KMS-11 (cell line): Measurements from ENCODE around the gene ARHGAP22.
A peak's percentile ranks its signal among the peaks of the same experiment; 100 is the strongest.

Source experiments
- H2AFZ ChIP-seq: fragments of 200-600 bp; sonication (generic); 2 replicates; pipeline ENCODE4 v1.6.1; 2016; ENCODE audit warnings: antibody characterized with exemption, mixed run types, low read depth
- H3K27ac ChIP-seq: fragments of 200-600 bp; sonication (generic); 2 replicates; pipeline ENCODE4 v1.6.1; 2016; ENCODE audit warnings: mild to moderate bottlenecking, mixed run types
- H3K27me3 ChIP-seq: fragments of 200-600 bp; sonication (generic); 2 replicates; pipeline ENCODE4 v1.6.1; 2017; ENCODE audit warnings: mild to moderate bottlenecking, low read depth, mixed run types, moderate library complexity; ENCODE audit not compliant: insufficient read depth
- H3K36me3 ChIP-seq: fragments of 200-600 bp; sonication (generic); 2 replicates; pipeline ENCODE4 v1.6.1; 2017; ENCODE audit warnings: mild to moderate bottlenecking, mixed run types; ENCODE audit not compliant: insufficient read depth
- H3K4me1 ChIP-seq: fragments of 200-600 bp; sonication (generic); 2 replicates; pipeline ENCODE4 v1.6.1; 2016; ENCODE audit warnings: mild to moderate bottlenecking, low read depth, mixed run types; ENCODE audit not compliant: poor library complexity, severe bottlenecking
- H3K4me2 ChIP-seq: fragments of 200-600 bp; sonication (generic); 2 replicates; pipeline ENCODE4 v1.7.0; 2016; ENCODE audit warnings: mild to moderate bottlenecking, mixed run types
- H3K4me3 ChIP-seq: fragments of 200-600 bp; sonication (generic); IDR thresholded peaks from 2 replicates; pipeline ENCODE4 v1.6.1; 2017; ENCODE audit warnings: low read depth, low read length, mixed read lengths; ENCODE audit not compliant: insufficient read depth
- H3K79me2 ChIP-seq: fragments of 200-600 bp; sonication (generic); 2 replicates; pipeline ENCODE4 v1.6.1; 2016; ENCODE audit warnings: low read depth, mixed run types; ENCODE audit not compliant: insufficient read depth
- H3K9ac ChIP-seq: fragments of 200-600 bp; sonication (generic); 2 replicates; pipeline ENCODE4 v1.6.1; 2016; ENCODE audit warnings: mild to moderate bottlenecking, mixed run types
- H4K20me1 ChIP-seq: fragments of 200-600 bp; sonication (generic); 2 replicates; pipeline ENCODE4 v1.6.1; 2016; ENCODE audit warnings: mild to moderate bottlenecking, mixed run types; ENCODE audit not compliant: insufficient read depth
- CTCF ChIP-seq: fragments of 200-600 bp; sonication (generic); conservative IDR thresholded peaks from 2 replicates; pipeline ENCODE4 v1.6.1; 2017; ENCODE audit warnings: low read depth, mild to moderate bottlenecking, antibody characterized with exemption, low read length, moderate library complexity, mixed read lengths

ARHGAP22 gene

GRCh38 chr10:48623009-48623408 lies 18.1 kb upstream of the ARHGAP22 start:
- no peak overlapping the region for H3K4me2 ChIP-seq
- H3K4me1 ChIP-seq = no peaks in the 10 kb centered on the region
- no peak for TF ChIP-seq CTCF
- no peak overlapping the region for H3K27ac ChIP-seq
- no peaks in the 10 kb centered on the region for H3K27me3 ChIP-seq
- H2AFZ ChIP-seq = no peak overlapping the region
- no peak overlapping the region for H3K9ac ChIP-seq
- no peaks in the 10 kb centered on the region for H4K20me1 ChIP-seq
- H3K4me3 ChIP-seq = no peak overlapping the region
- H3K79me2 ChIP-seq = no peaks in the 10 kb centered on the region
- no peaks in the 10 kb centered on the region for H3K36me3 ChIP-seq

- no peak overlapping the region for H3K4me3 ChIP-seq
- H3K27me3 ChIP-seq = no peaks in the 10 kb centered on the region
- no peaks in the 10 kb centered on the region for H3K79me2 ChIP-seq
- H3K4me1 ChIP-seq = peaks cover under 1% of the 10 kb centered on the region
- H2AFZ ChIP-seq = no peak overlapping the region
- no peak overlapping the region for H3K9ac ChIP-seq
- H3K4me2 ChIP-seq = no peak overlapping the region
- no peaks in the 10 kb centered on the region for H4K20me1 ChIP-seq
- no peak for TF ChIP-seq CTCF
- H3K27ac ChIP-seq = no peak overlapping the region
- no peaks in the 10 kb centered on the region for H3K36me3 ChIP-seq
Observed at GRCh38 chr10:48620719-48621118, 15.8 kb upstream of the ARHGAP22 start.

GRCh38 chr10:48616436-48616835 lies 11.6 kb upstream of the ARHGAP22 start:
- H3K27ac ChIP-seq = no peak overlapping the region
- no peak overlapping the region for H3K4me3 ChIP-seq
- no peak overlapping the region for H3K4me2 ChIP-seq
- no peaks in the 10 kb centered on the region for H3K27me3 ChIP-seq
- H4K20me1 ChIP-seq = no peaks in the 10 kb centered on the region
- H2AFZ ChIP-seq = no peak overlapping the region
- no peaks in the 10 kb centered on the region for H3K79me2 ChIP-seq
- no peaks in the 10 kb centered on the region for H3K36me3 ChIP-seq
- H3K4me1 ChIP-seq = peaks cover 38% of the 10 kb centered on the region
- H3K9ac ChIP-seq = no peak overlapping the region
- TF ChIP-seq CTCF = no peak

GRCh38 chr10:48614481-48615390 lies 9.9 kb upstream of the ARHGAP22 start:
- no peaks in the 10 kb centered on the region for H3K36me3 ChIP-seq
- no peaks in the 10 kb centered on the region for H3K27me3 ChIP-seq
- H3K4me3 ChIP-seq = no peak overlapping the region
- peak; percentile 74 for TF ChIP-seq CTCF
- H3K27ac ChIP-seq = peak overlapping the region; percentile 12; the same call in 1 of the 2 replicates
- peak overlapping the region; percentile 62 for H3K4me2 ChIP-seq
- no peaks in the 10 kb centered on the region for H4K20me1 ChIP-seq
- peak overlapping the region; percentile 50 for H2AFZ ChIP-seq
- no peaks in the 10 kb centered on the region for H3K79me2 ChIP-seq
- peaks cover 38% of the 10 kb centered on the region for H3K4me1 ChIP-seq
- no peak overlapping the region for H3K9ac ChIP-seq
